ENCODE results near the gene RPL4. TPM values are rescaled to one million over a fixed set of nuclear protein-coding genes. Genes with fewer than 3 reads are reported as not detected.

The RPL4 gene
- total and polyA plus RNA-seq, 9 of the 15 experiments (the other 6 are each of a cell fraction or from before 2014, with no cell fraction given): 2,055 to 7,760 (median 5,069) TPM

DNA sequence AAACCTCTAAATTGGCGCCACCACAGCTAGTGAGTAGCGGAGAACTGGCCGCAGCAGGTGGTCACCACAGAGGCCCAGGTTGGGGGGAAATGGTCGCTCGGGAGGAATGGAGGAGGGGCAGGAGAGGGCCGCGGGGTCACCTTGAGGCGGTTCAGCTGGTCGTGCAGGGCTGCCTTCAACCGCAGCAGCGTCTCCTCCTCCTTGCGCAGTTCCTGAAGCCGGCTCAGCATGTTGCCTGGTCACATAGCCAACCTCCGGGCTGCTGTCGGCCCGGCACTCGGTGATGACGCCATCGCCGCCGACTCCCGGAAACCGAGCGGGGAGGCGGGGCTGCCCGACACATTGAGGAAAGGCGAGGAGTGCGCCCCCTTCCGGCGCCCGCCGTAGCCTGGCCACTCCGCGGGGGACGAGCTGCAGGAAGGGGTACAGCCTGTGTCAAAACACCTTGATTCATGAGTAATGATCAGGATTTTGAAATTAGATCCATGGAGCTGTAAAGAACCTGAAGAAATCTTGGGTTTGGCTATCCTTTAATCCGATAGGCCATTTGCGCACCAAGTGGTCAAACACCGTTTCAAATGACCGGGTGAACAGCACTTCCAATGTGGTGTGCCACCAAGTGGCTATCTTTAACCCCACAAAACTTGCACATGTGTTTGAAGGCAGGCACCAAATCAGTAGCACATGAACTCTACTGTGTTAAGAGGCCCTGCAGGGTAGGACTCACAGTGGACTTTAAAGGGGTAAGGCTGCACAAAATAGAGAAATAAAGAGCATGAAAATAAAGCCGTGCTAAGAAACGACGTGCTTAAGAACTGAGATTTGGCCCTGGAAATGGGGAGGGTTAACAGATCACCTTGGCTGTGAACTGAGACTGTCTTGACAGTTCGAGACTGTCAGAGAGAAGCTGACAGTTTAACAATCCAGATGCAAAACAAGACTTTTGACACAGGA, 6.9 kb downstream of the RPL4 start, which contains the start of gene SNAPC5 (continued):
- TF ChIP-seq, protein P1, sequence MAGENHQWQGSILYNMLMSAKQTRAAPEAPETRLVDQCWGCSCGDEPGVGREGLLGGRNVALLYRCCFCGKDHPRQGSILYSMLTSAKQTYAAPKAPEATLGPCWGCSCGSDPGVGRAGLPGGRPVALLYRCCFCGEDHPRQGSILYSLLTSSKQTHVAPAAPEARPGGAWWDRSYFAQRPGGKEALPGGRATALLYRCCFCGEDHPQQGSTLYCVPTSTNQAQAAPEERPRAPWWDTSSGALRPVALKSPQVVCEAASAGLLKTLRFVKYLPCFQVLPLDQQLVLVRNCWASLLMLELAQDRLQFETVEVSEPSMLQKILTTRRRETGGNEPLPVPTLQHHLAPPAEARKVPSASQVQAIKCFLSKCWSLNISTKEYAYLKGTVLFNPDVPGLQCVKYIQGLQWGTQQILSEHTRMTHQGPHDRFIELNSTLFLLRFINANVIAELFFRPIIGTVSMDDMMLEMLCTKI (IDR thresholded peaks at IDR 0.05; ENCODE audit: partially characterized antibody): no peak
- TF ChIP-seq KDM1A (IDR thresholded peaks at IDR 0.05) (peak; percentile 77 to 84), HDAC2 (IDR thresholded peaks at IDR 0.05) (peak; percentile 73; the same call in 1 of the 2 replicates), ZSCAN32 (CRISPR knock-in tag; IDR thresholded peaks at IDR 0.05) (no peak), ZNF76 (CRISPR knock-in tag; IDR thresholded peaks at IDR 0.05; ENCODE audit: borderline replicate concordance) (no peak), ZNF695 (CRISPR knock-in tag; IDR thresholded peaks at IDR 0.05) (no peak), NCOA6 (IDR thresholded peaks at IDR 0.05) (0 out of 2 replicates have a peak, but pooled peaks have one; percentile 24), RUNX1 (IDR thresholded peaks at IDR 0.05; ENCODE audit: low read depth) (no peak), FIP1L1 (IDR thresholded peaks at IDR 0.05; ENCODE audit: low read depth, low read length, poor library complexity, severe bottlenecking) (peak; percentile 99), THRAP3 (IDR thresholded peaks at IDR 0.05; ENCODE audit: borderline replicate concordance) (peak; percentile 94), ZKSCAN3 (CRISPR knock-in tag; IDR thresholded peaks at IDR 0.05) (no peak), HIVEP1 (CRISPR knock-in tag; IDR thresholded peaks at IDR 0.05) (no peak), BRD9 (IDR thresholded peaks at IDR 0.05; ENCODE audit: low read depth, partially characterized antibody) (peak; percentile 30), PCBP2 (IDR thresholded peaks at IDR 0.05; ENCODE audit: low read depth, low read length, poor library complexity, severe bottlenecking) (no peak), HLTF (IDR thresholded peaks at IDR 0.05) (no peak), CAMTA2 (CRISPR knock-in tag; conservative IDR thresholded peaks at IDR 0.05) (0 out of 2 replicates have a peak, but pooled peaks have one; percentile 72), ZNF324 (CRISPR knock-in tag; IDR thresholded peaks at IDR 0.05) (no peak), ETV5 (CRISPR knock-in tag; IDR thresholded peaks at IDR 0.05; ENCODE audit: low read depth) (peak; percentile 82; the same call in 1 of the 2 replicates), NCOR1 (IDR thresholded peaks at IDR 0.05) (peak; percentile 41), SP1 (CRISPR knock-in tag; IDR thresholded peaks at IDR 0.05) (peak; percentile 91)
- TF ChIP-seq, protein P2, sequence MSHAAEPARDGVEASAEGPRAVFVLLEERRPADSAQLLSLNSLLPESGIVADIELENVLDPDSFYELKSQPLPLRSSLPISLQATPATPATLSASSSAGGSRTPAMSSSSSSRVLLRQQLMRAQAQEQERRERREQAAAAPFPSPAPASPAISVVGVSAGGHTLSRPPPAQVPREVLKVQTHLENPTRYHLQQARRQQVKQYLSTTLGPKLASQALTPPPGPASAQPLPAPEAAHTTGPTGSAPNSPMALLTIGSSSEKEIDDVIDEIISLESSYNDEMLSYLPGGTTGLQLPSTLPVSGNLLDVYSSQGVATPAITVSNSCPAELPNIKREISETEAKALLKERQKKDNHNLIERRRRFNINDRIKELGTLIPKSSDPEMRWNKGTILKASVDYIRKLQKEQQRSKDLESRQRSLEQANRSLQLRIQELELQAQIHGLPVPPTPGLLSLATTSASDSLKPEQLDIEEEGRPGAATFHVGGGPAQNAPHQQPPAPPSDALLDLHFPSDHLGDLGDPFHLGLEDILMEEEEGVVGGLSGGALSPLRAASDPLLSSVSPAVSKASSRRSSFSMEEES (CRISPR knock-in tag; IDR thresholded peaks at IDR 0.05): no peak
- TF ChIP-seq, protein P3, sequence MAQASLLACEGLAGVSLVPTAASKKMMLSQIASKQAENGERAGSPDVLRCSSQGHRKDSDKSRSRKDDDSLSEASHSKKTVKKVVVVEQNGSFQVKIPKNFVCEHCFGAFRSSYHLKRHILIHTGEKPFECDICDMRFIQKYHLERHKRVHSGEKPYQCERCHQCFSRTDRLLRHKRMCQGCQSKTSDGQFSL (CRISPR knock-in tag; IDR thresholded peaks at IDR 0.05): peak; percentile 68
- TF ChIP-seq, protein P3 (tag; IDR thresholded peaks at IDR 0.05): no peak
- TF ChIP-seq, protein P4, sequence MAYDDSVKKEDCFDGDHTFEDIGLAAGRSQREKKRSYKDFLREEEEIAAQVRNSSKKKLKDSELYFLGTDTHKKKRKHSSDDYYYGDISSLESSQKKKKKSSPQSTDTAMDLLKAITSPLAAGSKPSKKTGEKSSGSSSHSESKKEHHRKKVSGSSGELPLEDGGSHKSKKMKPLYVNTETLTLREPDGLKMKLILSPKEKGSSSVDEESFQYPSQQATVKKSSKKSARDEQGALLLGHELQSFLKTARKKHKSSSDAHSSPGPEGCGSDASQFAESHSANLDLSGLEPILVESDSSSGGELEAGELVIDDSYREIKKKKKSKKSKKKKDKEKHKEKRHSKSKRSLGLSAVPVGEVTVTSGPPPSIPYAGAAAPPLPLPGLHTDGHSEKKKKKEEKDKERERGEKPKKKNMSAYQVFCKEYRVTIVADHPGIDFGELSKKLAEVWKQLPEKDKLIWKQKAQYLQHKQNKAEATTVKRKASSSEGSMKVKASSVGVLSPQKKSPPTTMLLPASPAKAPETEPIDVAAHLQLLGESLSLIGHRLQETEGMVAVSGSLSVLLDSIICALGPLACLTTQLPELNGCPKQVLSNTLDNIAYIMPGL (CRISPR knock-in tag; IDR thresholded peaks at IDR 0.05): 0 out of 2 replicates have a peak, but pooled peaks have one; percentile 45
